Adrenal gland (tissue), 5 donors: ENCODE data around the gene NAV2.

ENCODE experiments used
- POLR2A ChIP-seq, 2 donors: fragments of 450-650 bp; IDR thresholded peaks; one replicate each; pipeline ENCODE4 v1.6.1; 2017; ENCODE audit warnings: antibody characterized with exemption in 2 of 2, mild to moderate bottlenecking in 2 of 2, moderate library complexity in 1 of 2
- TF ChIP-seq, protein P1 (sequence below), 6 experiments: fragments of 450-650 bp in 4 of 6; fragments of 200-600 bp in 2 of 6; sonication (generic) in 1 of 6; IDR thresholded peaks; 1 replicate in 5 of 6; 2 replicates in 1 of 6; pipeline versions ENCODE4 v1.5.1 to v1.8.0; 2016 to 2021; ENCODE audit warnings: antibody characterized with exemption in 6 of 6, mild to moderate bottlenecking in 2 of 6, moderate library complexity in 1 of 6
- donor health status: DM: no; HTN: no; CAD: no.

DNA sequence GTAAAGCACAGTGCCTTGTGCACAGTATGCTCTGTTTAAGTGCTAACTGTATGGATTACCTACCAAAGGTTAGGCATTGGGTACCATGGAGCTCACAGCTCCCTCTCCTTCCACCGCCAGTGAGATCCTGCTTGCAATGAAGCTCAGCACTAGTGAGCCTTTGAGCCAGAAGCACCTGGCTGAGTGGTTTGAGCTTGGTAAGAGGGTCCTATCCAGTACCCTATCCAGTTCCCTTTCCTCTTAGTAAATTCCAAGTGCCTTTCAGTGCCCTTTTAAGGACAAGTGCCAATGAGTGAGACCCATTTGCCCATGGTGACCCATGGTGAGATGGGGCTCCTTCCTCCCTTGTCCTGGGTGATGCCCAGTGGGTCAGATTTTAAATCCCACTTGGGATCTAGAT is 43.1 kb upstream of the NAV2 start:
- TF ChIP-seq, protein P1, sequence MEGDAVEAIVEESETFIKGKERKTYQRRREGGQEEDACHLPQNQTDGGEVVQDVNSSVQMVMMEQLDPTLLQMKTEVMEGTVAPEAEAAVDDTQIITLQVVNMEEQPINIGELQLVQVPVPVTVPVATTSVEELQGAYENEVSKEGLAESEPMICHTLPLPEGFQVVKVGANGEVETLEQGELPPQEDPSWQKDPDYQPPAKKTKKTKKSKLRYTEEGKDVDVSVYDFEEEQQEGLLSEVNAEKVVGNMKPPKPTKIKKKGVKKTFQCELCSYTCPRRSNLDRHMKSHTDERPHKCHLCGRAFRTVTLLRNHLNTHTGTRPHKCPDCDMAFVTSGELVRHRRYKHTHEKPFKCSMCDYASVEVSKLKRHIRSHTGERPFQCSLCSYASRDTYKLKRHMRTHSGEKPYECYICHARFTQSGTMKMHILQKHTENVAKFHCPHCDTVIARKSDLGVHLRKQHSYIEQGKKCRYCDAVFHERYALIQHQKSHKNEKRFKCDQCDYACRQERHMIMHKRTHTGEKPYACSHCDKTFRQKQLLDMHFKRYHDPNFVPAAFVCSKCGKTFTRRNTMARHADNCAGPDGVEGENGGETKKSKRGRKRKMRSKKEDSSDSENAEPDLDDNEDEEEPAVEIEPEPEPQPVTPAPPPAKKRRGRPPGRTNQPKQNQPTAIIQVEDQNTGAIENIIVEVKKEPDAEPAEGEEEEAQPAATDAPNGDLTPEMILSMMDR (IDR thresholded peaks at IDR 0.05) = no peak
- TF ChIP-seq POLR2A (IDR thresholded peaks at IDR 0.05) = no peak
